NCI-H1048 (cell line): ENCODE measurements around the gene IFT88.

Source experiments
- DNase-seq: peaks from one replicate; lab custom pipeline; 2025; lab: John Stamatoyannopoulos, UW

IFT88 gene, protein sequence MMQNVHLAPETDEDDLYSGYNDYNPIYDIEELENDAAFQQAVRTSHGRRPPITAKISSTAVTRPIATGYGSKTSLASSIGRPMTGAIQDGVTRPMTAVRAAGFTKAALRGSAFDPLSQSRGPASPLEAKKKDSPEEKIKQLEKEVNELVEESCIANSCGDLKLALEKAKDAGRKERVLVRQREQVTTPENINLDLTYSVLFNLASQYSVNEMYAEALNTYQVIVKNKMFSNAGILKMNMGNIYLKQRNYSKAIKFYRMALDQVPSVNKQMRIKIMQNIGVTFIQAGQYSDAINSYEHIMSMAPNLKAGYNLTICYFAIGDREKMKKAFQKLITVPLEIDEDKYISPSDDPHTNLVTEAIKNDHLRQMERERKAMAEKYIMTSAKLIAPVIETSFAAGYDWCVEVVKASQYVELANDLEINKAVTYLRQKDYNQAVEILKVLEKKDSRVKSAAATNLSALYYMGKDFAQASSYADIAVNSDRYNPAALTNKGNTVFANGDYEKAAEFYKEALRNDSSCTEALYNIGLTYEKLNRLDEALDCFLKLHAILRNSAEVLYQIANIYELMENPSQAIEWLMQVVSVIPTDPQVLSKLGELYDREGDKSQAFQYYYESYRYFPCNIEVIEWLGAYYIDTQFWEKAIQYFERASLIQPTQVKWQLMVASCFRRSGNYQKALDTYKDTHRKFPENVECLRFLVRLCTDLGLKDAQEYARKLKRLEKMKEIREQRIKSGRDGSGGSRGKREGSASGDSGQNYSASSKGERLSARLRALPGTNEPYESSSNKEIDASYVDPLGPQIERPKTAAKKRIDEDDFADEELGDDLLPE

DNA sequence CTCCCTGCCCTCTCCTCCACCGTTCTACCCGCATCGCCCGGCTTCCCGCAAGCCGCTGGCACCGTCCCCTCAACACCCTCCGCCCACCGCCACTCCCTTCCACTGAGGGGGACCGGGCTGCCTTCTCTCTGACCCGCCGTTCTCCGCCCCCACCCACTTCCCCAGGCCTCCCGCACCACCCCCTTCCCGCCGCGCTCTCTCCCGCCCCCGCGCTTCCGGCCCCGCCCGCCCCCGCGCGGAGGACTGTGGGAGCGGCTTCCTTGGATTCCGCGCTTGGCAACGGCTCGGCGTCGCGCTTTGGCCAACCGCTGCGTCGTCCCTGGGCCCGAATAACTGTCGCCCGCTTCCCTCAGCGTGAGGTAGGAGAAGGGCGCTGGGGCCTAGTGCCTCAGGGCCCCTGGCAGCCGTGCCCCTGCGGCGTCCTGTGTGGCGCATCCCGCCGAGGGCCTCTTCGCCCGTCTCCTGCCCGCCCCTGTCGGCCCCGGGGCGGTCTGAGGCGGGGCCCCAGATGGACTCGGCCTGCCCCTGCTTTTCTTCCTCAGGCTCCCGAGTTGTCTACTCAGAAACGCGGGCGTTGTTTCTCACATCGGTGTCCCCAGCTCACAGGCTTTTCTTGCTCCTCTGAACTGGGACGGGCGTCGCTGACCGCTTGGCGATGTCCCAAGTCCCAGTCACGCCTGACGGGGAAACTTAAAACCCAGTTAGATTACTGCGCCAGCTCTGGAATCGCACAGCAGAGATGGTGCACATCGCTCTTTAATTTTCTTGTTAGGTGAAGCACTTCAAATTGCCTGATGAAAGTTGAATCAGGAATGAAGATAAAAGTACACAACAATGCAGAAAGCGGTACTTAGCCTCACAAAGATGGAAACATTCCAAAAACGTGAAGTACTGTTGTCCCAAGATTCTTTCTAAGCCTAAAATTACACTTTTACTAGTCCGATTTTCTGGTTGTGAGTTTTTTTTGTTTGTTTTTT is at the start of gene IFT88:
TSS of gene IFT88 (plus strand) at position 260 of the 977 bp plus-strand sequence. CDS start 7,229 bp downstream, outside the sequence.
- peak; percentile 80 for DNase-seq

DNA sequence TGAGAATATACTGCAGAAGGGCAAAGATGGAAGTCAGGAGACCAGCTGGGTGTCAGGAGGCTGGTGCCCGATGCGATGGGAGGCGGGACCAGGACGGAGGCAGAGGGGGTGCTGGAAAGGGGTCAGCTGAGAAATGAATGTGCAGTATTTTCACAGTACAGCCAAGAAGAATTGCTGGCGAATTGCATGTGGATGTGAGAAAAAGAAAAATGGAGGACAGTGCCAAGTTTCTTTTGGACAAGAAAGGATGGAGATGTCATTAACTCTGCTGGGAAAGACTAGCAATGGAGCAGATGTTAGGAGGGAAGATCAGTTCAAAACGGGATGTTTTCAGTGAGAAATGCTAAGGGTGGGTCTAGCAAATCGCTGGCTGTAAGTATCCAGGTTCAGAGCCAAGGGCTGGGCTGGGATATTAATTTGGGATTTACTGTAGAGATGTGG is 48.3 kb upstream of the IFT88 start:
- DNase-seq, result no peak

DNA sequence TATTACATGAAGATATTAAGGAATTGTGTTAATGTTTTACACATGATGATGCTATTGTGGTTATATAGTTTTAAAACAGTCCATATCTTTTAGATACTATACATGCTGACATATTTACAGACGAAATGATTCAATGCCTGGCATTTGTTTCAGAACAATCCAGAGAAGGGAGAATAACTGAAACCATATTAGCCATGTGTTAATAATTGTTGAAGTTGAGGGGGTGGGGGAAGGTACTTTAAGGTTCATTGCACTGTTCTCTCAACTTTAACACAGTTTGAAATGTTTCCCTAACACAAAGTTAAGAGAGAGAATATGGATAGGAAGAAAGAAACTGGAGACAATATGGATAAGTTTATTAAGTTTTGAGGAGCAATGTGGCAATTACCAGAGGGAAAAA is 47.1 kb upstream of the IFT88 start:
- no peak for DNase-seq

DNA sequence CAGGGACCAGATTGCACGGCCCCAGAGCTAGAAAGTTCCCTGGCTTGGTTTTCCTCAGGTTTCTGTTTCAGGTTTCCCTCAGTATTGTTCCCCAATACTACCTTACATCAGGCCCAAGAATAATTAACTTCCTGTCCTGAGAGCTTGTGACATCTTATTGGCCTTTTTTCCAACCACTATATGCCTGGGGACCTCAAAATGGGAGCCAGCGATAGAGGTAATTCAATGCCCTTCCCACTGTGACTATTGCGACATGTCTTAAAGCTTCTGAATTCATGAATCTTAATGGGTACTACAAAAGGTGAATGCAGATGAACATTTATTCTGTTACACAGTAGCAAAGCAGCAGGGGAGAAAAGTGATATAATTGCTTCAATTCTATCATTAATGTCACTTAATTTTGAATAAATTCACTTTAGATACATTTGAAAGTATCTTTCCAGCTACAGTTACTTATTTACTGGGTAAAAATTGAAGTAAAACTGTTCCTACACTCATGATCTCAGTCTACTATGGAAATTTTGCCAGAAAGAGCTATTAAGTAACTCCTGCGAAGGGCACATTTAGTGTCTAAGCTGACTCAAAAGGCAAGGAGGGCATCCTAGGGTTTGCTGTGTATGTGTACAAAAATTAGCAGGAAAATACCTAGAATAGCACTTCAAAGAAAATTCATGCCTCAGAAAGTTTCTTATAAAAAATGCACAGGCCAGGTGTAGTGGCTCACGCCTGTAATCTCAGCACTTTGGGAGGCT is 45.4 kb upstream of the IFT88 start:
- no peak for DNase-seq

DNA sequence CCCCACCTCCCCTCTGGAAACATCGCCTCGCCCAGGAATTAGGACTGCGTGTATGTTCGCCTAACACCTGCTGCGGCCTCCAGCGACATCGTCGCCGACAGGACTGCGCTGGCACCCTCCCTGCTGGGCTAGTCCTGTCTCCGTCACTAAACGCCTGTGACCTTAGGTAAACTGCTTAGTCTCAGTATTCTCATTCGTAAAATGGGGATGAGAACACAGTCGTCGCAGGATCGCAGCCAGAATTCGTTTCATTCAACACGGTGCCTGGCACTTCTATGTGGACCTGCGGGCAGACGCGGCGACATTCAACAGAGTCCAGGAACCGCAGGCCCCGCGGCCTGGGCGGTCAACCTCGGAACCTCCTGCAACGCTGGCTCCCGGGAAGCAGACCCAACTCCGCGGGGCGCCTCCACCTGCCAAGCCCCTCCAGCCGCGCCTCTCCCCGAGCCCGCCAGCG is 41.8 kb upstream of the IFT88 start:
- DNase-seq, result no peak

DNA sequence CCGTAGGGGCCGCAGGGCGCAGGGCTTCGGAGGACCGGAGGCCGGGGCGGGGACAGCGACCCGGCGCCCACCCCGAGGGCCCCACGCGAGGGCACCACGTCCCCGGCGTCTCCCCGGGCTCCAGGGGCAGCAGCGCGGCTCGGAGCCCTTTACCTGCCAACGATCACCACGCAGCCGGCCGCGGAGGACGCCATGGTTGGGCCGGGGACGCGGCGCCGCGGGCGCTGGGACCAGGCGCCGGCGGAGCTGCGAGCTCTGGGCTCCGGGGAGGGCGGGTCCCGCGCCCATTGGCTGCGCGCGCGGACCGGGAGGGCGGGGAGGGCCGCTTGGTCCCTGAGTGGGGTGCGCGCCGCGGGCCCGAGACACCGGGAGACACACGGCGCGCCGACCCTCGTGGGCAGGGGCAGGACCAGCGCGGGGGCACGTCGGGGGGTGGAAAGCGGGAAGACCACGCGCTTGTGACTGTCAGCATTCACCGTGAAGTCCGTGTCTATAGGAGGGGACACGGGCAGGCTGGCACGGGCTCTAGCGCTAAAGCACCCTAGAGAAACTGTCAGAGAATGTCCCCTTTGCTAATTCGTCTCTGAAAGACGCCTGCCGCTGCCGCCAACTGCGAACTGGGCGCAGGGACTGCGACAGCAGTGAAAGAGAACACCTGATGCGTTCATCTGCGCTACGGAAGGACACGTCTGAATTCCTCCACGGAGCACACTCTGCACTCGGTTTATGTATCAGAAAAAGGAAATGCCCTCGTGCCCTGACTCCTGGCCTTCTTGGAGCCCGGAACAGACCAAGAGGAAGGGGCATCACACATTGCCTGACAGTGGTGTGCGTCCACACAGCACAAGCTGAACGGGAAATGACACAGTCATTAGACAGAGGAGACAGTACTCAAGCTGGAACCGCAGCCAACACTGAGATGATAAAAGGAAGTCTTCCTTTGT is 41.1 kb upstream of the IFT88 start, which contains the start of gene CRYL1:
TSS of gene CRYL1 (minus strand) at position 257 of the 944 bp plus-strand sequence. CDS start at position 194, 63 bp downstream.
- peak; percentile 28 for DNase-seq

DNA sequence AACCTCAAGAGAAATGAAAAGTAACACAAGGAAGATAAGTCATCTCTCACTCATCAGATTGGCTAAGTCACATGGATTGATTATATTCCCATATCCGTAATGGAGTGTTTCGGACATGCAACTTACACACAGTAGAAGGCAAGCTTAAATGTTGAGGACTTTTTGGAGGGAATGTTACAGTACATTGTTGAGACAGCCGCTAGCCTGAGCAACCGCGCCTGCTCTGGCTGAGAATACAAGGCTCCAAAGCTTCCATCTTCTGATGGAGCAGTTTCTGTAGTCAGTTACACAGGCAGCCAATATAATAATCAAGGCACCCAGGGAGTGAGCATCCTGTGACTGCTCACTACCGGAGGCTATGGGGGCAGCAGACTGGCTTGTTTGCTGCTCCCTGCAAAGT is 40.3 kb upstream of the IFT88 start:
- no peak for DNase-seq

DNA sequence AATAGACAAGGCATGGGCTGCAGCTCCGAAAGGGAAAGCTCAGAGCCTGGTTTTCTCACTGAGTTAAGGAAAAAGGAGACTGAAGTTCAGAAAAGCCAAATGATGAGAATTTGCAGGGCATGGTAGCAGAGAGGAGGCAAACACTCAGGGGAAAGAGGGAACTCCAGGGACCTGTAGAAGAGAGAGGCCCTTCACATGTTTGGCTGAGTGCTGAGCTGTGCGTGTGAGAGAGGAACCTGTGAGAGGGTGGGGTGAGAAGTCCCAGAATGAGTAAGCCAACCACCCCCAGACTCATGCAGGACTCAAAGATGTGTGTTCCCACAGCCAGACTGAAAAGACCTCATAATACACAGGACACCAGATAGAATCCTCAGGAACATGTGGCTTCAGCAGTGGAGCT is 38.5 kb upstream of the IFT88 start:
- no peak for DNase-seq

DNA sequence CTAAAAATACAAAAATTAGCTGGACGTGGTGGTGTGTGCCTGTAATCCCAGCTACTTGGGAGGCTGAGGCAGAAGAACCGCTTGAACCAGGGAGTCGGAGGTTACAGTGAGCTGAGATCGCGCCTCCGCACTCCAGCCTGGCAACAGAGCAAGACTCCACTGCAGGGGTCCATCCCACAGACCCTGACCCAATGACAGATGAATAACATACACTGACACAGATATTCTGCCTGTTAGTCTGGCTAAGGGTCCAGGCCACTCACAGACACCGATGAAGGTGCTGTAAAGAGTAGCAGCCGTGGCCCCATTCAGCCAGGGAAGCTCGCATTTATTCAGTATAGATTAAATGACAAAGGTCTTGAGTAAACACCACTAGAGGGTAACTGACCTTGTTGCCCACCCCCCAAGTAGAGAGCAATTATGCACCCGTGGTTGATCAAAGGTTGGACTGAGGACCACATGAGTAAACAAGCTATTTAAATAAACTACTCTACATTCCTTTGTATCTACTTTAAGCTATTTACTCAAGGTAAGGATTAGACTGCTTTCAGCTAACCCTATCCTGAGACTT is 32.8 kb upstream of the IFT88 start:
- no peak for DNase-seq

DNA sequence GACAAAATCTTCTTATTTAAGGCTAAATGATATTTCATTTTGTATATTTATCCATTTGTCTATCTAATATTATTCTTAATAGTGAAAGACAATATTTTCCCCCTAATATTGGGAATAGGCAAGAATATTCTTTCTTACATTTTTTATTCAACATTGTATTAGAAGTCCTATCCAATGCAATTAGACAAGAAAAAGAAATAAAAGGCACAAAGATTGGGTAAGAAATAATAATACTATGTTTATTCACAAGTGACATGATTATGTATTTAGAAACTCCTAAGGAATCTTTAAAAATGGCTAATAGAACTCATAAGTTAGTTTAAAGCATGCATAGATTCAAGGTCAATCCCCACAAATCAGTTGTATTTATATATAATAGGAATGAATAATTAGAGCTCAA is 30.0 kb upstream of the IFT88 start:
- DNase-seq, result no peak

DNA sequence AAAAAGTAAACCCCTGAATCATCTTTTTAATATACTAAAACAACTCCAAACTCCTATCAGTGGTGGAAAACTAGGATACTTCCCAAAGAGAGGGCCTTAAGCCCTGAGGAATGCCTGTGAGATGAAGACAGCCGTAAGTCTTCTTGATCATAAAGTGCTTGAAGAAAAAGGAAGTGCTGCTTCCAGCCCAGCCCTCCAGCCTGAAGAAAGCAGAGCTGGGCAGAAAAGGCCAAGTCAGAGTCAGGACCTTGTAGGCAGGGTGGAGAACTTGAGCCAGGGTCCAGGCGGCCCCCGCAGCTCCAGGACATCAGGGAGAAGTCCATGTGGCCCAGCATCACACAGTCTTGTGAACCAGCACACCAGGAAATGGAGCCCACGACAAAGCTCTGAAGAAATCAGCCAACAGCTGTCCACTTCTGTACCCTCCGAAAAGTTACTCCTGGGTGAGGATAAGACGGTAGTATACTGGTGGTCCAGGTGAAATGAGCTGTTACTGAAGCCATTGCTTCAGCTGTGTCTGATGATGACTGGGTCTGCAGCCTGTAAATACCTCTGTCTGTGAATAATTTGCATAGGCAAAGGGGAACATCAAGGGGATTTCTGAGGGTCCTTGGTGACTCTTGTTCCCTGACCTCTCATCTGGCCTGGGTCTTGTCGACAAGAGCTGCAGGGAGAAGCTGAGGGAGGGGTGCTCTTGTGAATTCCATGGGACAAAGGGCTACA is 22.6 kb upstream of the IFT88 start:
- no peak for DNase-seq

DNA sequence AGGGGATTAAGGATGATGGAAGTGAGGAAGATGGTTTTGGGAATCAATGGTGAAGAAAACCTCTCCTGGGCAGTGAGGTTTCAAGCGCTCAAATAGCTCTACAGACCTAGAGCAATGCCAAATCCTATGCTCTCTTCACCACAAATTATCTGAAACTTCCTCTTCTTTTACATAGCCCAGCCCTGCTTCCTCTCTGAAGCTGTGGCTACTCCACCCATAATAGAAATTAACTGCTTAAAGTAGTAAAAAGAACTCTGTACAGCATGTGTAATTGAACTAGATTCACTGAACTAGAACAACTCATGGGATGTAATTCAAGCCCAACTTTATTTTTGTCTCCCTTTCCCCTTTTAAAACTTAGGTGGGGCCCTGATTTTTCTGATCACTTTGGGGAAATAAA is 20.4 kb upstream of the IFT88 start:
- no peak for DNase-seq

DNA sequence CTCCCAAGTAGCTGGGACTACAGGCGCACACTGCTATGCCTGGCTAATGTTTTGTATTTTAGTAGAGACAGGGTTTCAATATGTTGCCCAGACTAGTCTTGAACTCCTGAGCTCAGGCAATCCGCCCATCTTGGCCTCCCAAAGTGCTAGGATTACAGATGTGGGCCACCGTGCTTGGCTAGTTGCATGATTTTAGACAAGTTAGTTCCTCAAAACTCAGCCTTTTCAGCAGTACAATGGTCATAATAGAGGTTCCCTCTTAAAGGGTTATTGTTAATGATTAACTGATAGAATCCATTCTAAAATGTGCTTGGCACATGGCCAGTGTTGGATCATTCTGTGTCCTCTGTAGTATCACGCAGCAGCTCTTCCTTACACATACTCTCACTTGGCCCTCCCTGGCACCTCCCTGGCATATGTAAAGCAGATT is 19.5 kb upstream of the IFT88 start:
- DNase-seq, result no peak

DNA sequence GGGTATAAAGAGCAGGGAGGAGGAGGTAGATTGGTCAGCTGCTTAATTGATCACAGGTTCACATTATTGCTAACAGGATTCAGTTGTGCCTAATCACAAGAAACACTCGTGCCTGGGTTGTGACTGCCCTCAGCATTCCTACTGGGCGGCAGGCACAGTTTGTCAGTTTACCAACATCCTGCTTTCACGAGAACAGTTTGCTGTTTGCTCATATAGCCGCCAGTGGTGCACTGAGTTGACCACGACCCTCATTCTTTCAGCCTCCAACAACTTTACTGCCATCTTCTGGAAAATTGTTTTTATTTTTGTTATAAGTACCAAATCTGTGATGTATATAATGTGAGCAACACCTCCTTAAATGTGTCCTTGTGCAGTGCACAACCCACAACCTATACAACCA is 16.2 kb upstream of the IFT88 start:
- DNase-seq, result no peak

DNA sequence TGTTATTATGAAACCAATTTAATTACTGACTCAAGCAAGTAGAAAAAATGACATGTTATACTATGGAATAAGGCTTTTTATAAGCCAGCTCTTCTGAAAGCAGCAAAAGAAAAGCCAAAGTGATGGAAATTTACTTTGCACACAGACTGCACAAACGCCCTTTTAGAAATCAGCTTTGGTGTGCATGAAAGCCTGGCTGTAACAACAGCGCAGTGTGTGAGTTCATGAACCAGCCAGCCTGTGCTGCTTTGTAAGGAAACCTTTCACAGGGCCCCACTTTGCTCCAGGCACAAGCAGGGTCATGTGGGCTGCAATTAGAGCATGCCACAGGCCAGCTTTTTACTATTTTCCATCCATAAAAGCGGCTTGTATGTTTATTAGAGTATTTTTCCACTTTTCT is 13.6 kb upstream of the IFT88 start:
- DNase-seq, result no peak

DNA sequence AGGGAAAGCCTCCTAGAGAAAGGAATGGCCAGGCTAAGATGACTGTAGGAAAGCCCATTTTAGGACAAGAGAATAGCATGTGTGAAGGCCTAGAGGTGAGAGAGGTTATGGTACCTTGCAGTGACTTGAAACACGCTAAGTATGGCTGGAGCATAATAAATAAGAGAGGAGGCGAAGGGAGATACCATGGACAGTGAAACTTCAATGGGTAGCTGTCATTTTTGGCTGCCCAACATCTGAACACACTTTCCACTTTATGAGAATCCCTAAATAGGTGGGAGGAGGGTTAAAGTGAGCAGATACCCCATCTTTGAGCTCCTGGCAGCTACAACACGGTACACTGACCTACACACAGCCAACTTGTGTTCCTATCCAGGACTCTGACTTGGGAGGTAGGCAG is 8.0 kb upstream of the IFT88 start:
- DNase-seq, result no peak

DNA sequence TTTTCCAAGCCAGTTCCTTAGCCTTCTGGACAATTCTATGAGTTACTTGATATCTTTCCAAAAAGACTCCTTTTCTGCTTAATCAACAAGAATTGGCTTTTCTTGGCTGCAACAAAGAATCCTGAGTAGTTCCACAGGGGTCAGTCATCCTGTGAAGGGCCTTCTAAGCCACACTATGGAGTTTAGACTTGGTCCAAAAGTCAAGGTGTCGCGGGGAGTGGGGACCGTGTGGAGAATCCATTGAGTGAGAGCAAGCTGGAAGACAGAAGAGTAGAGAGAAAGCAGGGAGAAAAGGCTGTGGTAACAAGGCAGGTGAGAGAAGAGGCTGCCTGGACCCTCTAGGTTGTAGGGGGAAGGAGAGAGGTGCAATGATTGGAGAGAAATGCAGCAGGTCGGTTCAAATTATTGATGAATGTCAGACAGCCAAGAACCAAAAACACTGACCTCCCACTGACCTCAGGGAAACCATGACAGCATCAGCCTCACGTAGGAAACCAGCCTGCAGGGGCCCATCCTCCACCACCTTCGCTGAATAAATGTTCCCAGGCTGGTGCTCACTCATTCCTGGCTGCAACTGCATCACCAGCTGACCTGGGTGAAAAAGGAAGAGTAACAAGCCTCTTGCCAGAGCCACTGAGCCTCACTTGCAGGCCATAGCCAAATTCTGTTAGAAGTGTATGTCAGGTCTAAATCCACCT is 7.1 kb upstream of the IFT88 start:
- DNase-seq, result no peak

DNA sequence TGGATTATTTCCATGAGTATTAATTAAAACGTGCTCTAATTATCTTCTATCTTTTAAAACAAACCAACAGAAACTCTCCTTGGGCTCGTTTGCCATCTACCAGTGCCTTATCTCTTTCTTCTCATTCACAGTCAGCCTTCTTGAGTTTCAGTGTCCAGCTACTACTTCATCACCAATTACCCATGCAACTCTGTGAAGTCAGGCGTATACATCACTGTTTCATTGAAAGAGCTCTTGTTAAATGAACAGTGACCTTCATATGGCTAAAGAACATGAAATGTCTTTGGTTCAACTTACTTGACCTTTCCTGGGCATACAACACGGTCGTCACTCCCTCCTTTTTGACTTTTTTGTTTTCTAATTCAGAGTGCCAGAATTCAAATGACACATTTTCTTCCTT is 5.2 kb upstream of the IFT88 start:
- no peak for DNase-seq
